Jurkat, Clone E6-1 (cell line): ENCODE data around the gene VPS13C.

Source experiments
- DNase-seq: peaks from one replicate; pipeline ENCODE4 v3.0.0-alpha.2; 2011; ENCODE audit warnings: low read depth, low spot score
- H3K4me3 ChIP-seq: 2 replicates; pipeline ENCODE4 v1.5.1; 2011; ENCODE audit warnings: mild to moderate bottlenecking, low read length, control low read depth, moderate library complexity

VPS13C gene

GRCh38 chr15:61978225-61978624 lies 82.0 kb downstream of the VPS13C start:
- no peak for DNase-seq
- no peak overlapping the region for H3K4me3 ChIP-seq

- H3K4me3 ChIP-seq = no peak overlapping the region
- no peak for DNase-seq
Measured at GRCh38 chr15:61974759-61975158, 85.5 kb downstream of the VPS13C start.

GRCh38 chr15:61974118-61974517 lies 86.1 kb downstream of the VPS13C start:
- no peak overlapping the region for H3K4me3 ChIP-seq
- DNase-seq = no peak

- no peak overlapping the region for H3K4me3 ChIP-seq
- DNase-seq = no peak
Measured at GRCh38 chr15:61951949-61952348, 108.3 kb downstream of the VPS13C start.

GRCh38 chr15:61946778-61947177 lies 113.5 kb downstream of the VPS13C start:
- no peak for DNase-seq
- no peak overlapping the region for H3K4me3 ChIP-seq

GRCh38 chr15:61943992-61944391 lies 116.3 kb downstream of the VPS13C start:
- no peak for DNase-seq

GRCh38 chr15:61938249-61938648 lies 122.0 kb downstream of the VPS13C start:
- H3K4me3 ChIP-seq = no peak overlapping the region
- no peak for DNase-seq

More at GRCh38 chr15:61943992-61944391, 116.3 kb downstream of the VPS13C start:
- H3K4me3 ChIP-seq = no peak overlapping the region

GRCh38 chr15:61936528-61937195 lies 123.6 kb downstream of the VPS13C start:
- no peak for DNase-seq
- no peak overlapping the region for H3K4me3 ChIP-seq

- no peak for DNase-seq
- no peak overlapping the region for H3K4me3 ChIP-seq
Measured at GRCh38 chr15:61935493-61935892, 124.8 kb downstream of the VPS13C start.

GRCh38 chr15:61929452-61929851 lies 130.8 kb downstream of the VPS13C start:
- no peak for DNase-seq
- no peak overlapping the region for H3K4me3 ChIP-seq

- no peak for DNase-seq
- no peak overlapping the region for H3K4me3 ChIP-seq
Measured at GRCh38 chr15:61923173-61923572, 137.1 kb downstream of the VPS13C start.

GRCh38 chr15:61921093-61921492 lies 139.2 kb downstream of the VPS13C start:
- no peak for DNase-seq
- no peak overlapping the region for H3K4me3 ChIP-seq

- H3K4me3 ChIP-seq = no peak overlapping the region
- DNase-seq = no peak
Measured at GRCh38 chr15:61917457-61917856, 142.8 kb downstream of the VPS13C start.

GRCh38 chr15:61916104-61916503 lies 144.1 kb downstream of the VPS13C start:
- no peak for DNase-seq
- no peak overlapping the region for H3K4me3 ChIP-seq

- DNase-seq = no peak
Measured at GRCh38 chr15:61915640-61916039, 144.6 kb downstream of the VPS13C start.

GRCh38 chr15:61910839-61911369 lies 149.3 kb downstream of the VPS13C start:
- no peak overlapping the region for H3K4me3 ChIP-seq
- no peak for DNase-seq

More at GRCh38 chr15:61915640-61916039, 144.6 kb downstream of the VPS13C start:
- no peak overlapping the region for H3K4me3 ChIP-seq

GRCh38 chr15:61908241-61908640 lies 152.0 kb downstream of the VPS13C start:
- no peak for DNase-seq
- no peak overlapping the region for H3K4me3 ChIP-seq

GRCh38 chr15:61907753-61908086 lies 152.5 kb downstream of the VPS13C start:
- H3K4me3 ChIP-seq = no peak overlapping the region
- no peak for DNase-seq

GRCh38 chr15:61906961-61907752 lies 153.1 kb downstream of the VPS13C start:
- DNase-seq = no peak
- H3K4me3 ChIP-seq = no peak overlapping the region

GRCh38 chr15:61893146-61893545 lies 167.1 kb downstream of the VPS13C start:
- H3K4me3 ChIP-seq = no peak overlapping the region

More at GRCh38 chr15:61893146-61893545, 167.1 kb downstream of the VPS13C start:
- no peak for DNase-seq
